Mesendoderm (in vitro differentiated cells): Measurements from ENCODE around the gene SPTBN1.

Source experiments
- DNase-seq: peaks from one replicate; pipeline ENCODE4 v3.0.0; 2013
- H2AK5ac ChIP-seq: 2 replicates; pipeline ENCODE4 v1.6.1; 2013; ENCODE audit warnings: low read length, inconsistent platforms
- H2BK120ac ChIP-seq: 2 replicates; pipeline ENCODE4 v1.6.1; 2013; ENCODE audit warnings: low read depth, mild to moderate bottlenecking, low read length, moderate library complexity, mixed read lengths
- H2BK15ac ChIP-seq: replicated peaks from 2 replicates; pipeline ENCODE4 v1.6.1; 2013; ENCODE audit warnings: low read depth, mild to moderate bottlenecking, moderate library complexity
- H2BK5ac ChIP-seq: 2 replicates; pipeline ENCODE4 v1.6.1; 2013; ENCODE audit warnings: low read length, inconsistent platforms
- H3K18ac ChIP-seq: 2 replicates; pipeline ENCODE4 v1.6.1; 2013; ENCODE audit warnings: mild to moderate bottlenecking, low read length, mixed read lengths
- H3K23ac ChIP-seq: one replicate; pipeline ENCODE4 v1.6.1; 2013; ENCODE audit warnings: low read length
- H3K27ac ChIP-seq: 2 replicates; pipeline ENCODE4 v1.5.1; 2013; ENCODE audit warnings: low read depth, mild to moderate bottlenecking, inconsistent platforms, low read length, moderate library complexity
- H3K27me3 ChIP-seq: 2 replicates; pipeline ENCODE4 v1.6.1; 2013; ENCODE audit warnings: low read length, control low read depth, mild to moderate bottlenecking, inconsistent platforms; ENCODE audit not compliant: insufficient read depth, poor library complexity
- H3K36me3 ChIP-seq: 2 replicates; pipeline ENCODE4 v1.6.1; 2013; ENCODE audit warnings: low read length, inconsistent platforms; ENCODE audit not compliant: control insufficient read depth, insufficient read depth
- H3K4ac ChIP-seq: one replicate; pipeline ENCODE4 v1.6.1; 2013; ENCODE audit warnings: low read depth, mild to moderate bottlenecking, low read length, moderate library complexity
- H3K4me1 ChIP-seq: 2 replicates; pipeline ENCODE4 v1.6.1; 2013; ENCODE audit warnings: low read depth, low read length, inconsistent platforms; ENCODE audit not compliant: control insufficient read depth
- H3K4me2 ChIP-seq: 2 replicates; pipeline ENCODE4 v1.6.1; 2013; ENCODE audit warnings: low read length
- H3K4me3 ChIP-seq: 2 replicates; pipeline ENCODE4 v1.5.1; 2013; ENCODE audit warnings: mild to moderate bottlenecking, low read length
- H3K56ac ChIP-seq: one replicate; pipeline ENCODE4 v1.6.1; 2013; ENCODE audit warnings: low read length
- H3K79me1 ChIP-seq: 2 replicates; pipeline ENCODE4 v1.6.1; 2013; ENCODE audit warnings: low read length, inconsistent platforms
- H3K79me2 ChIP-seq: 2 replicates; pipeline ENCODE4 v1.6.1; 2013; ENCODE audit warnings: mild to moderate bottlenecking, low read length; ENCODE audit not compliant: control insufficient read depth, insufficient read depth
- H3K9ac ChIP-seq: 2 replicates; pipeline ENCODE4 v1.6.1; 2013; ENCODE audit warnings: low read length, inconsistent platforms
- H4K5ac ChIP-seq: one replicate; pipeline ENCODE4 v1.6.1; 2013; ENCODE audit warnings: low read length
- H4K8ac ChIP-seq: one replicate; pipeline ENCODE4 v1.6.1; 2013; ENCODE audit warnings: low read depth, mild to moderate bottlenecking, control low read depth, low read length, moderate library complexity
- WGBS: extraction: QIAGEN DNeasy Blood & Tissue Kit; methylation state at CpG from one replicate; pipeline ENCODE4 v1.1.7; 2013; ENCODE audit warnings: low lambda C conversion rate, missing lambda C conversion rate; ENCODE audit not compliant: insufficient coverage; ENCODE audit errors: extremely low coverage; 5-methylcytosine and 5-hydroxymethylcytosine counted together

SPTBN1 gene

GRCh38 chr2:54434711-54435110 lies 21.4 kb upstream of the SPTBN1 start:
- Histone ChIP-seq H3K9ac (no peak overlapping the region), H3K27me3 (no peaks in the 10 kb centered on the region), H4K8ac (no peak overlapping the region), H3K79me1 (no peaks in the 10 kb centered on the region), H3K4ac (no peak overlapping the region), H2AK5ac (no peak overlapping the region), H2BK15ac (no peak overlapping the region), H3K18ac (no peak overlapping the region), H3K23ac (no peak overlapping the region), H3K79me2 (no peaks in the 10 kb centered on the region), H2BK5ac (no peak overlapping the region), H3K4me2 (no peak overlapping the region), H3K56ac (no peak overlapping the region), H3K4me3 (no peak overlapping the region), H4K5ac (no peak overlapping the region), H3K36me3 (no peaks in the 10 kb centered on the region), H3K27ac (no peak overlapping the region), H3K4me1 (no peaks in the 10 kb centered on the region), H2BK120ac (no peak overlapping the region)
- DNase-seq, result no peak
- WGBS, result no CpG with 5 or more reads among the region's 2 CpGs

GRCh38 chr2:54435325-54436226 lies 20.6 kb upstream of the SPTBN1 start:
- Histone ChIP-seq H4K8ac (no peak overlapping the region), H3K36me3 (no peaks in the 10 kb centered on the region), H3K27me3 (no peaks in the 10 kb centered on the region), H4K5ac (no peak overlapping the region), H2BK5ac (no peak overlapping the region), H3K23ac (no peak overlapping the region), H2BK15ac (no peak overlapping the region), H3K4me2 (no peak overlapping the region), H2AK5ac (no peak overlapping the region), H3K79me2 (no peaks in the 10 kb centered on the region), H2BK120ac (no peak overlapping the region), H3K18ac (no peak overlapping the region), H3K4me1 (no peaks in the 10 kb centered on the region), H3K4ac (no peak overlapping the region), H3K27ac (no peak overlapping the region), H3K9ac (no peak overlapping the region), H3K4me3 (no peak overlapping the region), H3K56ac (no peak overlapping the region), H3K79me1 (no peaks in the 10 kb centered on the region)
- no CpG with 5 or more reads among the region's 8 CpGs for WGBS
- DNase-seq, result no peak

- Histone ChIP-seq H3K36me3 (no peaks in the 10 kb centered on the region), H3K4me3 (no peak overlapping the region), H3K79me2 (no peaks in the 10 kb centered on the region), H2BK120ac (no peak overlapping the region), H3K27ac (no peak overlapping the region), H2BK15ac (no peak overlapping the region), H3K27me3 (no peaks in the 10 kb centered on the region), H3K79me1 (no peaks in the 10 kb centered on the region), H3K4me2 (no peak overlapping the region), H3K56ac (no peak overlapping the region), H4K8ac (no peak overlapping the region), H3K4ac (no peak overlapping the region), H3K9ac (no peak overlapping the region), H2AK5ac (no peak overlapping the region), H3K23ac (no peak overlapping the region), H3K4me1 (no peaks in the 10 kb centered on the region), H4K5ac (no peak overlapping the region), H2BK5ac (no peak overlapping the region), H3K18ac (no peak overlapping the region)
- DNase-seq, result no peak
These were observed 18.5 kb upstream of the SPTBN1 start for GRCh38 chr2:54437588-54437987.

- Histone ChIP-seq H4K8ac (no peak overlapping the region), H3K4ac (no peak overlapping the region), H3K79me1 (no peaks in the 10 kb centered on the region), H3K18ac (no peak overlapping the region), H2BK15ac (no peak overlapping the region), H3K4me1 (no peaks in the 10 kb centered on the region), H3K4me3 (no peak overlapping the region), H3K27ac (no peak overlapping the region), H3K23ac (no peak overlapping the region), H3K56ac (no peak overlapping the region), H2BK120ac (no peak overlapping the region), H2BK5ac (no peak overlapping the region), H3K36me3 (no peaks in the 10 kb centered on the region), H2AK5ac (no peak overlapping the region), H3K4me2 (no peak overlapping the region), H3K79me2 (no peaks in the 10 kb centered on the region), H3K9ac (no peak overlapping the region), H3K27me3 (no peaks in the 10 kb centered on the region), H4K5ac (no peak overlapping the region)
- WGBS, result no CpG with 5 or more reads among the region's 7 CpGs
- DNase-seq, result no peak
These were observed 17.9 kb upstream of the SPTBN1 start for GRCh38 chr2:54438271-54438670.

GRCh38 chr2:54439582-54439981 lies 16.5 kb upstream of the SPTBN1 start:
- H2BK15ac ChIP-seq, result no peak overlapping the region
- no peak overlapping the region for H3K18ac ChIP-seq
- H2AK5ac ChIP-seq, result no peak overlapping the region
- no peak for DNase-seq
- no peak overlapping the region for H2BK120ac ChIP-seq
- H3K4me2 ChIP-seq, result no peak overlapping the region
- no peaks in the 10 kb centered on the region for H3K27me3 ChIP-seq
- H3K4ac ChIP-seq, result no peak overlapping the region
- no peak overlapping the region for H3K56ac ChIP-seq
- H4K5ac ChIP-seq, result no peak overlapping the region
- no peak overlapping the region for H3K4me3 ChIP-seq
- H4K8ac ChIP-seq, result no peak overlapping the region
- WGBS, result no CpG with 5 or more reads among the region's 4 CpGs
- H3K79me1 ChIP-seq, result no peaks in the 10 kb centered on the region
- no peaks in the 10 kb centered on the region for H3K36me3 ChIP-seq
- H3K9ac ChIP-seq, result no peak overlapping the region
- no peak overlapping the region for H2BK5ac ChIP-seq
- no peaks in the 10 kb centered on the region for H3K79me2 ChIP-seq
- no peak overlapping the region for H3K27ac ChIP-seq
- H3K23ac ChIP-seq, result no peak overlapping the region
- no peaks in the 10 kb centered on the region for H3K4me1 ChIP-seq

- H3K4me1 ChIP-seq, result no peaks in the 10 kb centered on the region
- no peak overlapping the region for H3K27ac ChIP-seq
- no peak overlapping the region for H3K4me2 ChIP-seq
- H3K36me3 ChIP-seq, result no peaks in the 10 kb centered on the region
- H3K18ac ChIP-seq, result no peak overlapping the region
- H3K79me2 ChIP-seq, result no peaks in the 10 kb centered on the region
- H3K56ac ChIP-seq, result no peak overlapping the region
- no CpG with 5 or more reads among the region's 2 CpGs for WGBS
- H3K79me1 ChIP-seq, result no peaks in the 10 kb centered on the region
- H3K27me3 ChIP-seq, result no peaks in the 10 kb centered on the region
- no peak overlapping the region for H3K9ac ChIP-seq
- DNase-seq, result no peak
- no peak overlapping the region for H2BK120ac ChIP-seq
- H4K8ac ChIP-seq, result no peak overlapping the region
- no peak overlapping the region for H3K4me3 ChIP-seq
- H4K5ac ChIP-seq, result no peak overlapping the region
- no peak overlapping the region for H2BK15ac ChIP-seq
- no peak overlapping the region for H2AK5ac ChIP-seq
- no peak overlapping the region for H2BK5ac ChIP-seq
- no peak overlapping the region for H3K23ac ChIP-seq
- H3K4ac ChIP-seq, result no peak overlapping the region
These were observed 16.1 kb upstream of the SPTBN1 start for GRCh38 chr2:54440050-54440449.
